Measurements from ENCODE around the gene TAP2. TPM values are rescaled to one million over a fixed set of nuclear protein-coding genes. Genes with fewer than 3 reads are reported as not detected.

TAP2 gene
- total and polyA plus RNA-seq, 2 of the 13 experiments (the other 11 are each of a cell fraction or from before 2014, with no cell fraction given) = 10.3 to 17.6 TPM

DNA sequence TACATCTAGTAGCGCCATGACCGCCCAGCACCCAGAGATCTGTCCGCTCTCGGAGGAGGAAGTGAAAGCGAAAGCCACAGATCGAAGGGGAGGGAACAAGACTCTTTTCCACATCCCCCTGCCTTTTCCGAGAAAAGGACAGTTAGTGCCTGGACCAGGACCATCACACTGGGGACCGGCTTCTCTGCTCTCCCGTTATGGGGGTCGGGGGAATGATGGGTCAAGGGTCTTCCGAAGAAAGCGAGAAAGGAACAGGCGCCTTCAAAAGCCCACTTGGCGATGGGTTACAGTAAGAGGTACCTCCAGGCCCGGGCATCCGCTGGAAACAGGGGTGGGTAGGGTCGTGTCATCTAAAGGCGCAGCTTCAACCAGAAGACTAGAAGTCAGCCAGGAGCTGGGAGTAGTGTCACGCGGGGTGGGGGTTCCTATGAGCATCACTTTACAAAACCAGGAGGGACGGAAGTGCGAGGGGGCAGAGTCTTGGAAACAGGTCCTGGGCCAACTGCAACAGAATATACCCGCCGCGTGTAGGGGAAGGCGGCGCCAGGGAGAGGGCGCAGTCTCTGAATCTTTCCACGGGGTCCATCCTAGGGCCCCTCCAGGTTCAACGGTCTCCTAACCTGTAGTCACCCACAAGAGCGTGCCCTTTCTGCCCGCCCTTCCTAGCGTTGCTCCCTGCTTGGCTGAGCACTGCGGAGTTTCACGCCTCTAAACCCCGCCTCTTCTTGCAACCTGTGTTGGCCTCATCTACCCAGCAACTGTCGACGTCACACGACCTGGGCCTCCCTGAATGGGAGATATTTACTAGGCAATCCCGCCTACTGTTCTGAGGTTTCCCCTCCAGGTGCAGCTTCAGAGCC, 5.7 kb upstream of the TAP2 start, which contains the start of gene PSMB8 (continued):
- TF ChIP-seq, protein P1, sequence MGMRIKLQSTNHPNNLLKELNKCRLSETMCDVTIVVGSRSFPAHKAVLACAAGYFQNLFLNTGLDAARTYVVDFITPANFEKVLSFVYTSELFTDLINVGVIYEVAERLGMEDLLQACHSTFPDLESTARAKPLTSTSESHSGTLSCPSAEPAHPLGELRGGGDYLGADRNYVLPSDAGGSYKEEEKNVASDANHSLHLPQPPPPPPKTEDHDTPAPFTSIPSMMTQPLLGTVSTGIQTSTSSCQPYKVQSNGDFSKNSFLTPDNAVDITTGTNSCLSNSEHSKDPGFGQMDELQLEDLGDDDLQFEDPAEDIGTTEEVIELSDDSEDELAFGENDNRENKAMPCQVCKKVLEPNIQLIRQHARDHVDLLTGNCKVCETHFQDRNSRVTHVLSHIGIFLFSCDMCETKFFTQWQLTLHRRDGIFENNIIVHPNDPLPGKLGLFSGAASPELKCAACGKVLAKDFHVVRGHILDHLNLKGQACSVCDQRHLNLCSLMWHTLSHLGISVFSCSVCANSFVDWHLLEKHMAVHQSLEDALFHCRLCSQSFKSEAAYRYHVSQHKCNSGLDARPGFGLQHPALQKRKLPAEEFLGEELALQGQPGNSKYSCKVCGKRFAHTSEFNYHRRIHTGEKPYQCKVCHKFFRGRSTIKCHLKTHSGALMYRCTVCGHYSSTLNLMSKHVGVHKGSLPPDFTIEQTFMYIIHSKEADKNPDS (CRISPR knock-in tag; IDR thresholded peaks at IDR 0.05) = no peak
- peak; percentile 81; the same call in 1 of the 2 replicates for TF ChIP-seq TBX3 (IDR thresholded peaks at IDR 0.05; ENCODE audit: borderline replicate concordance)
- TF ChIP-seq KDM6A (CRISPR knock-in tag; IDR thresholded peaks at IDR 0.05; ENCODE audit: low read depth) = no peak
- TF ChIP-seq, protein P2, sequence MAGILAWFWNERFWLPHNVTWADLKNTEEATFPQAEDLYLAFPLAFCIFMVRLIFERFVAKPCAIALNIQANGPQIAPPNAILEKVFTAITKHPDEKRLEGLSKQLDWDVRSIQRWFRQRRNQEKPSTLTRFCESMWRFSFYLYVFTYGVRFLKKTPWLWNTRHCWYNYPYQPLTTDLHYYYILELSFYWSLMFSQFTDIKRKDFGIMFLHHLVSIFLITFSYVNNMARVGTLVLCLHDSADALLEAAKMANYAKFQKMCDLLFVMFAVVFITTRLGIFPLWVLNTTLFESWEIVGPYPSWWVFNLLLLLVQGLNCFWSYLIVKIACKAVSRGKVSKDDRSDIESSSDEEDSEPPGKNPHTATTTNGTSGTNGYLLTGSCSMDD (CRISPR knock-in tag; IDR thresholded peaks at IDR 0.05) = no peak
- TF ChIP-seq, protein P3, sequence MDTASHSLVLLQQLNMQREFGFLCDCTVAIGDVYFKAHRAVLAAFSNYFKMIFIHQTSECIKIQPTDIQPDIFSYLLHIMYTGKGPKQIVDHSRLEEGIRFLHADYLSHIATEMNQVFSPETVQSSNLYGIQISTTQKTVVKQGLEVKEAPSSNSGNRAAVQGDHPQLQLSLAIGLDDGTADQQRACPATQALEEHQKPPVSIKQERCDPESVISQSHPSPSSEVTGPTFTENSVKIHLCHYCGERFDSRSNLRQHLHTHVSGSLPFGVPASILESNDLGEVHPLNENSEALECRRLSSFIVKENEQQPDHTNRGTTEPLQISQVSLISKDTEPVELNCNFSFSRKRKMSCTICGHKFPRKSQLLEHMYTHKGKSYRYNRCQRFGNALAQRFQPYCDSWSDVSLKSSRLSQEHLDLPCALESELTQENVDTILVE (CRISPR knock-in tag; IDR thresholded peaks at IDR 0.05) = no peak; the same call in 1 of the 2 replicates
- TF ChIP-seq MED1 (CRISPR knock-in tag; IDR thresholded peaks at IDR 0.05) = no peak
- TF ChIP-seq, protein P4, sequence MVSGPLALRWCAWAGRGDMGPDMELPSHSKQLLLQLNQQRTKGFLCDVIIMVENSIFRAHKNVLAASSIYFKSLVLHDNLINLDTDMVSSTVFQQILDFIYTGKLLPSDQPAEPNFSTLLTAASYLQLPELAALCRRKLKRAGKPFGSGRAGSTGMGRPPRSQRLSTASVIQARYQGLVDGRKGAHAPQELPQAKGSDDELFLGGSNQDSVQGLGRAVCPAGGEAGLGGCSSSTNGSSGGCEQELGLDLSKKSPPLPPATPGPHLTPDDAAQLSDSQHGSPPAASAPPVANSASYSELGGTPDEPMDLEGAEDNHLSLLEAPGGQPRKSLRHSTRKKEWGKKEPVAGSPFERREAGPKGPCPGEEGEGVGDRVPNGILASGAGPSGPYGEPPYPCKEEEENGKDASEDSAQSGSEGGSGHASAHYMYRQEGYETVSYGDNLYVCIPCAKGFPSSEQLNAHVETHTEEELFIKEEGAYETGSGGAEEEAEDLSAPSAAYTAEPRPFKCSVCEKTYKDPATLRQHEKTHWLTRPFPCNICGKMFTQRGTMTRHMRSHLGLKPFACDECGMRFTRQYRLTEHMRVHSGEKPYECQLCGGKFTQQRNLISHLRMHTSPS (CRISPR knock-in tag; IDR thresholded peaks at IDR 0.05; ENCODE audit: low read depth) = no peak
- no peak for TF ChIP-seq STAG1 (CRISPR knock-in tag; IDR thresholded peaks at IDR 0.05)
- TF ChIP-seq MIER2 (CRISPR knock-in tag; IDR thresholded peaks at IDR 0.05) = no peak
- peak; percentile 42; the same call in 1 of the 2 replicates for TF ChIP-seq ZNF350 (CRISPR knock-in tag; IDR thresholded peaks at IDR 0.05; ENCODE audit: borderline replicate concordance, low read depth)
- peak; percentile 64; the same call in 1 of the 2 replicates for TF ChIP-seq NKX3-1 (CRISPR knock-in tag; IDR thresholded peaks at IDR 0.05)
- TF ChIP-seq ZNF839 (CRISPR knock-in tag; IDR thresholded peaks at IDR 0.05; ENCODE audit: borderline replicate concordance) = no peak
- no peak for TF ChIP-seq ZNF558 (CRISPR knock-in tag; IDR thresholded peaks at IDR 0.05; ENCODE audit: borderline replicate concordance)
- TF ChIP-seq ZNF816 (CRISPR knock-in tag; IDR thresholded peaks at IDR 0.05; ENCODE audit: borderline replicate concordance) = no peak
- TF ChIP-seq, protein P5, sequence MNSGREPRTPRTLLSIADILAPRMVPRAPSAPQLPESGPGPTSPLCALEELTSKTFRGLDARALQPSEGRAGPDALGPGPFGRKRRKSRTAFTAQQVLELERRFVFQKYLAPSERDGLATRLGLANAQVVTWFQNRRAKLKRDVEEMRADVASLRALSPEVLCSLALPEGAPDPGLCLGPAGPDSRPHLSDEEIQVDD (CRISPR knock-in tag; IDR thresholded peaks at IDR 0.05; ENCODE audit: borderline replicate concordance) = 0 out of 2 replicates have a peak, but pooled peaks have one; percentile 34
- no peak for TF ChIP-seq KLF9 (CRISPR knock-in tag; IDR thresholded peaks at IDR 0.05; ENCODE audit: low read depth)
- no peak for TF ChIP-seq ZNF703 (CRISPR knock-in tag; IDR thresholded peaks at IDR 0.05; ENCODE audit: borderline replicate concordance)
- no peak for TF ChIP-seq HOXA3 (CRISPR knock-in tag; IDR thresholded peaks at IDR 0.05)
- TF ChIP-seq MED13 (CRISPR knock-in tag; IDR thresholded peaks at IDR 0.05) = no peak
- TF ChIP-seq FIP1L1 (IDR thresholded peaks at IDR 0.05; ENCODE audit: borderline replicate concordance, insufficient read depth, low read depth, low read length) = no peak
- TF ChIP-seq, protein P6, sequence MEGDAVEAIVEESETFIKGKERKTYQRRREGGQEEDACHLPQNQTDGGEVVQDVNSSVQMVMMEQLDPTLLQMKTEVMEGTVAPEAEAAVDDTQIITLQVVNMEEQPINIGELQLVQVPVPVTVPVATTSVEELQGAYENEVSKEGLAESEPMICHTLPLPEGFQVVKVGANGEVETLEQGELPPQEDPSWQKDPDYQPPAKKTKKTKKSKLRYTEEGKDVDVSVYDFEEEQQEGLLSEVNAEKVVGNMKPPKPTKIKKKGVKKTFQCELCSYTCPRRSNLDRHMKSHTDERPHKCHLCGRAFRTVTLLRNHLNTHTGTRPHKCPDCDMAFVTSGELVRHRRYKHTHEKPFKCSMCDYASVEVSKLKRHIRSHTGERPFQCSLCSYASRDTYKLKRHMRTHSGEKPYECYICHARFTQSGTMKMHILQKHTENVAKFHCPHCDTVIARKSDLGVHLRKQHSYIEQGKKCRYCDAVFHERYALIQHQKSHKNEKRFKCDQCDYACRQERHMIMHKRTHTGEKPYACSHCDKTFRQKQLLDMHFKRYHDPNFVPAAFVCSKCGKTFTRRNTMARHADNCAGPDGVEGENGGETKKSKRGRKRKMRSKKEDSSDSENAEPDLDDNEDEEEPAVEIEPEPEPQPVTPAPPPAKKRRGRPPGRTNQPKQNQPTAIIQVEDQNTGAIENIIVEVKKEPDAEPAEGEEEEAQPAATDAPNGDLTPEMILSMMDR (CRISPR knock-in tag; IDR thresholded peaks at IDR 0.05) = peak; percentile 37
